ENCODE measurements around the gene TPRA1. TPM values are rescaled to one million over a fixed set of nuclear protein-coding genes. Genes with fewer than 3 reads are reported as not detected.
"Not testable (repeated sequence)": the region's sequence is repeated elsewhere in the genome, so short reads cannot be mapped to it uniquely, and the experiment has no call there.

TPRA1 gene
- total and polyA plus RNA-seq, 2 experiments from 2014 or later = 16.7 to 30.4 TPM

DNA sequence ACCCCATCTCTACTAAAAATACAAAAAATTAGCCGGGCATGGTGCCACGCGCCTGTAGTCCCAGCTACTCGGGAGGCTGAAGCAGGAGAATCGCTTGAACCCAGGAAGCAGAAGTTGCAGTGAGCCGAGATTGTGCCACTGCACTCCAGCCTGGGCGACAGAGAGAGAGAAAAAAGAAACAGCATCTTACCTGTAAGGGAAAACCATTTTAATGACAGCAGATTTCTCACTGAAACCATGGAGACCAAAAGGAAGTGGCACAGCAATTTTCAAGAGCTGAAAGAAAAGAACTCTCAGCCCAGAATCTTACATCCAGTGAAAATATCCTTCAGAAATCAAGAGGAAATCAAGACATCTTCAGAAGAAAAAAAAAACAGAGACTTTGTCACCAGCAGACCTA, 59.7 kb downstream of the TPRA1 start:
- H4K20me1 ChIP-seq (replicated peaks; ENCODE audit: insufficient read depth); DNase-seq (ENCODE audit: low spot score); H3K79me2 ChIP-seq (replicated peaks; ENCODE audit: insufficient read depth); H3K4me3 ChIP-seq; ATAC-seq; H3K27ac Mint-ChIP-seq; H3K4me3 Mint-ChIP-seq; H3K9me2 ChIP-seq (ENCODE audit: insufficient read depth); H3K4me1 ChIP-seq (ENCODE audit: insufficient read depth); H3F3A ChIP-seq (replicated peaks; ENCODE audit: low read depth); H3K4me2 ChIP-seq; H3K27me3 Mint-ChIP-seq (ENCODE audit: insufficient read depth, low read depth, poor library complexity); H3K4me1 Mint-ChIP-seq; H3K9me3 Mint-ChIP-seq; H3K36me3 Mint-ChIP-seq (ENCODE audit: low read depth); H3K27me3 ChIP-seq (ENCODE audit: insufficient read depth); H2AFZ ChIP-seq; H3K36me3 ChIP-seq (ENCODE audit: insufficient read depth); H3K27ac ChIP-seq (ENCODE audit: low read depth): not testable (repeated sequence)

DNA sequence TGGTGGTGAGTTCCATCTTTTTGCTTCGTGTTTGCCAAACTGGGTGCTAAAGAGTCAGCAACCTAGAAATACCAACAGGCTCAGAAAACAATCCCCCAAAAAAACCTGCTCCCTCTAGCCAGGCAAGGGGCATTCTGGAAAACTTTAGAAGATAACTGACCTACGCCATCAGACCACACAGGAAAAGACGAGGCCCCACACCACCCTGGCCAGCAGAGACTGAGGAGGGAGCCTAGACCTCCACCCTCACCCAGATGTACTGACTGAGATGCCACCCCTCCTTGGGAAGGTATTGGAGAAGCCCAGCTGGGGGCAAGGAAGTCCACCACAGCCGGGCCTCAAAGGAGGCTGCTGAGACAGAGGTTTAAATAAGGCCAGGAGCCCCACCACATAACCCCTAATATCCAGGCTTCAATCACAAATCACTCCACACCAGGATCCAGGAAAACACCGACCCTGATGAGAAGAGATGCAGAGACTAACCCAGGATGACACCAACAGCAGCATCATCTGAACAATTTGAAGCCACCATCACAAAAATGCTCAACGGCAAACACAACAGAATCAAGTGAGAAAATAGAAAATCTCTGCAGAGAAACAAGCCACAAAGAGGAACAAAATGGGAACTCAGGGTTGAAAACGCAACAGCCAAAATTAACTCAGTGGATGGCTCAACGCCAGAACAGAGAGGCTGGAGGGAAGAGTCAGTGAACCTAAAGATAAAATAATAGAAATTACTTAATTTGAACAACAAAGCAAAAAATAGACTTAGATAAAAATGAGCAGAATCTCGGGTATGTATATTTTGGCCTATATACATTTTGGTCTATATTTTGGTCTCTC, 61.0 kb downstream of the TPRA1 start:
- no peaks in the 10 kb centered on the region for H3K9me2 ChIP-seq (ENCODE audit: insufficient read depth)
- no peaks in the 10 kb centered on the region for H3K79me2 ChIP-seq (replicated peaks; ENCODE audit: insufficient read depth)
- no peak overlapping the region for H3K4me3 Mint-ChIP-seq
- no peaks in the 10 kb centered on the region for H3K4me1 ChIP-seq (ENCODE audit: insufficient read depth)
- H3K36me3 Mint-ChIP-seq (ENCODE audit: low read depth) = no peaks in the 10 kb centered on the region
- no peak overlapping the region for H2AFZ ChIP-seq
- no peak for ATAC-seq
- no peaks in the 10 kb centered on the region for H3K9me3 Mint-ChIP-seq
- H3K4me1 Mint-ChIP-seq = no peaks in the 10 kb centered on the region
- H3K4me2 ChIP-seq = no peak overlapping the region
- no peak overlapping the region for H3K27ac Mint-ChIP-seq
- H4K20me1 ChIP-seq (replicated peaks; ENCODE audit: insufficient read depth) = no peaks in the 10 kb centered on the region
- no peak overlapping the region for H3K4me3 ChIP-seq
- no peak for TF ChIP-seq NANOG (IDR thresholded peaks at IDR 0.05; ENCODE audit: borderline replicate concordance)
- no peak for TF ChIP-seq ZNF462 (CRISPR knock-in tag; IDR thresholded peaks at IDR 0.05)
- H3K27me3 ChIP-seq (ENCODE audit: insufficient read depth) = no peaks in the 10 kb centered on the region
- DNase-seq (ENCODE audit: low spot score) = no peak
- H3K27me3 Mint-ChIP-seq (ENCODE audit: insufficient read depth, low read depth, poor library complexity) = peaks cover 2% of the 10 kb centered on the region
- H3K36me3 ChIP-seq (ENCODE audit: insufficient read depth) = no peaks in the 10 kb centered on the region
- no peak overlapping the region for H3K27ac ChIP-seq (ENCODE audit: low read depth)
- H3F3A ChIP-seq (replicated peaks; ENCODE audit: low read depth) = no peaks in the 10 kb centered on the region
